MCF 10A (cell line): Measurements from ENCODE around the gene NOC2L. TPM values are rescaled to one million over a fixed set of nuclear protein-coding genes. Genes with fewer than 3 reads are reported as not detected.

Experiments used
- BruUV-seq: library from RNA; stranded (reverse); fragments of 400-500 nt; replicated peaks from 2 replicates; lab custom pipeline; 2021; lab: Mats Ljungman, UMichigan
- CTCF ChIA-PET: fragments of 300-600 bp; sonication (Branson Sonifier 250); formaldehyde crosslinking; extraction: SDS; loops from one replicate; lab custom pipeline; 2021; ENCODE audit warnings: antibody characterized with exemption, inconsistent platforms; lab: Yijun Ruan, JAX
- POLR2A ChIA-PET: fragments of 300-600, 350-650 bp; sonication (Branson Sonifier 250); formaldehyde crosslinking; extraction: SDS; loops from one replicate; lab custom pipeline; 2020; ENCODE audit warnings: antibody characterized with exemption, inconsistent platforms; lab: Yijun Ruan, JAX
- DNase-seq: peaks from one replicate; pipeline ENCODE4 v3.0.0-alpha.2; 2018; ENCODE audit not compliant: unreplicated experiment
- H3K27ac Mint-ChIP-seq: one replicate; pipeline ENCODE4 v1.8.0; 2022; ENCODE audit warnings: mild to moderate bottlenecking, low read depth, mixed read lengths; ENCODE audit not compliant: unreplicated experiment
- H3K27me3 Mint-ChIP-seq: one replicate; pipeline ENCODE4 v1.8.0; 2022; ENCODE audit warnings: mixed read lengths; ENCODE audit not compliant: insufficient read depth, unreplicated experiment
- H3K36me3 Mint-ChIP-seq: one replicate; pipeline ENCODE4 v1.8.0; 2022; ENCODE audit warnings: mild to moderate bottlenecking, moderate library complexity, mixed read lengths; ENCODE audit not compliant: insufficient read depth, unreplicated experiment
- H3K4me1 Mint-ChIP-seq: one replicate; pipeline ENCODE4 v1.8.0; 2022; ENCODE audit warnings: mixed read lengths; ENCODE audit not compliant: insufficient read depth, unreplicated experiment
- H3K4me3 Mint-ChIP-seq: one replicate; pipeline ENCODE4 v1.8.0; 2022; ENCODE audit warnings: mild to moderate bottlenecking, moderate library complexity, mixed read lengths; ENCODE audit not compliant: unreplicated experiment
- H3K9me3 Mint-ChIP-seq: one replicate; pipeline ENCODE4 v1.8.0; 2022; ENCODE audit warnings: mixed read lengths; ENCODE audit not compliant: unreplicated experiment
- CTCF ChIP-seq: fragments of 200-600 bp; IDR thresholded peaks from one replicate; pipeline ENCODE4 v1.8.0; 2022; ENCODE audit warnings: antibody characterized with exemption, mild to moderate bottlenecking; ENCODE audit not compliant: unreplicated experiment
- intact Hi-C: fragments of 100-400 bp; cut with micrococcal nuclease; formaldehyde crosslinking; loops from 2 replicates; pipeline ENCODE4 v1.14.1; 2022
- total RNA-seq: library from RNA; stranded (reverse); gene quantifications from 2 replicates; pipeline ENCODE4 v1.2.3, GENCODE V29; 2022

NOC2L gene
- total RNA-seq, 1 experiment from 2014 or later, result 136 TPM

GRCh38 chr1:932776-933602, 26.1 kb downstream of the NOC2L start:
- no peak overlapping the region for H3K27ac Mint-ChIP-seq
- intact Hi-C loops, result no loop called here
- H3K36me3 Mint-ChIP-seq, result no peaks in the 10 kb centered on the region
- TF ChIP-seq CTCF, result no peak
- no peak overlapping the region for H3K4me3 Mint-ChIP-seq
- no TSS peak for BruUV-seq
- ChIA-PET CTCF (interaction anchor here (1.0 kb wide), 1 partner anchor 20 kb away, joined by 4 read pairs; no protein-coding TSS in a partner anchor), POLR2A (no interaction called here)
- no peak for DNase-seq
- H3K4me1 Mint-ChIP-seq, result no peaks in the 10 kb centered on the region
- peaks cover 35% of the 10 kb centered on the region for H3K27me3 Mint-ChIP-seq
- no peaks in the 10 kb centered on the region for H3K9me3 Mint-ChIP-seq

GRCh38 chr1:932173-932510, 26.9 kb downstream of the NOC2L start:
- Mint-ChIP-seq H3K9me3 (no peaks in the 10 kb centered on the region), H3K36me3 (no peaks in the 10 kb centered on the region), H3K4me1 (no peaks in the 10 kb centered on the region), H3K27ac (no peak overlapping the region), H3K4me3 (no peak overlapping the region), H3K27me3 (peaks cover 43% of the 10 kb centered on the region)
- no TSS peak for BruUV-seq
- POLR2A ChIA-PET, result no interaction called here
- intact Hi-C loops, result no loop called here
- no peak for DNase-seq
- TF ChIP-seq CTCF, result no peak
- CTCF ChIA-PET, result no interaction called here

- Mint-ChIP-seq H3K9me3 (no peaks in the 10 kb centered on the region), H3K27ac (no peak overlapping the region), H3K4me1 (no peaks in the 10 kb centered on the region), H3K36me3 (no peaks in the 10 kb centered on the region), H3K27me3 (peaks cover 49% of the 10 kb centered on the region), H3K4me3 (no peak overlapping the region)
- no TSS peak for BruUV-seq
- ChIA-PET CTCF (no interaction called here), POLR2A (no interaction called here)
- no peak for DNase-seq
- intact Hi-C loops, result no loop called here
- TF ChIP-seq CTCF, result no peak
Observed at GRCh38 chr1:931380-932172, 27.5 kb downstream of the NOC2L start.

GRCh38 chr1:930633-931138, 28.4 kb downstream of the NOC2L start:
- Mint-ChIP-seq H3K27me3 (peaks cover 53% of the 10 kb centered on the region), H3K36me3 (no peaks in the 10 kb centered on the region), H3K27ac (no peak overlapping the region), H3K9me3 (no peaks in the 10 kb centered on the region), H3K4me1 (no peaks in the 10 kb centered on the region), H3K4me3 (no peak overlapping the region)
- TF ChIP-seq CTCF, result no peak
- intact Hi-C loops, result no loop called here
- no TSS peak for BruUV-seq
- POLR2A ChIA-PET, result interaction anchor here (0.8 to 1.2 kb wide), 2 partner anchors 10 to 13 kb away, joined by 3 read pairs; no protein-coding TSS in a partner anchor
- DNase-seq, result no peak
- CTCF ChIA-PET, result interaction anchor here (0.6 kb wide), 1 partner anchor 60 kb away, joined by 3 read pairs; no protein-coding TSS in a partner anchor
